Spleen (tissue), 7 donors: Measurements from ENCODE around the gene ALG11.

ENCODE experiments used
- CTCF ChIP-seq, 11 experiments: fragments of 200-600 bp in 7 of 11; fragments of 450-650 bp in 4 of 11; sonication (generic) in 4 of 11; IDR thresholded peaks in 8 of 11; conservative IDR thresholded peaks in 3 of 11; 1 replicate in 7 of 11; 2 replicates in 4 of 11; pipeline versions ENCODE4 v1.4.0 to v1.8.0; 2016 to 2021; ENCODE audit warnings: antibody characterized with exemption in 11 of 11, inconsistent platforms in 4 of 11, mild to moderate bottlenecking in 1 of 11
- POLR2A ChIP-seq, 3 donors: fragments of 450-650 bp; IDR thresholded peaks; one replicate each; pipeline ENCODE4 v1.5.1; 2017; ENCODE audit warnings: antibody characterized with exemption in 3 of 3, mild to moderate bottlenecking in 1 of 3
- donor health status: DM: no; HTN: no; CAD: no; lungs with moderate emphysema.
- donor health status: DM: no; HTN: no; CAD: no.
- donor health status: DM: no; HTN: no; CAD: no.

GRCh38 chr13:51966186-51966585 is 46.0 kb upstream of the ALG11 start:
- TF ChIP-seq CTCF (IDR thresholded peaks at IDR 0.05 in 8 of 11, conservative IDR thresholded peaks at IDR 0.05 in 3 of 11), result no peak
- no peak for TF ChIP-seq POLR2A (IDR thresholded peaks at IDR 0.05)
